ENCODE data around the gene RNF135.

Gene RNF135

DNA sequence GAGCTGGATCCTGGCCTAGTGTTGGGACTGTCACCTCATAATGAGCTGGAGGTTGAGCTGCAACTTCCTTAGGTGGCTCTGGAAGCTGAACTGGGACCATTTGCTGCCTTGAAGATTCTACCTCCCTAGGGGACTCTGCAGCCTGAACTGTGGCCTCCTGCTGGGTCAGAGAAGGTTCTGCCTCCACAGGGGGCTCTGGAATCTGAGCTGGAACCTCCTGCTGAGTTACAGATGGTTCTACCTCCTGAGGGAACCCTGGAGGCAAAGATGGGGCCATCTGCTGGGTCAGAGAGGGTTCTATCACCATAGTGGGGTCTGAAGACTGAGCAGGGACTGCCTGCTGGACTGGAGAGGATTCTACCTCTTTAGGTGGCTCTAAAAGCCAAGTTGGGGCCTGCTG is 77.3 kb downstream of the RNF135 start:
- DNase-seq (ENCODE audit: insufficient read length, low spot score): no peak
- TF ChIP-seq, protein P1, sequence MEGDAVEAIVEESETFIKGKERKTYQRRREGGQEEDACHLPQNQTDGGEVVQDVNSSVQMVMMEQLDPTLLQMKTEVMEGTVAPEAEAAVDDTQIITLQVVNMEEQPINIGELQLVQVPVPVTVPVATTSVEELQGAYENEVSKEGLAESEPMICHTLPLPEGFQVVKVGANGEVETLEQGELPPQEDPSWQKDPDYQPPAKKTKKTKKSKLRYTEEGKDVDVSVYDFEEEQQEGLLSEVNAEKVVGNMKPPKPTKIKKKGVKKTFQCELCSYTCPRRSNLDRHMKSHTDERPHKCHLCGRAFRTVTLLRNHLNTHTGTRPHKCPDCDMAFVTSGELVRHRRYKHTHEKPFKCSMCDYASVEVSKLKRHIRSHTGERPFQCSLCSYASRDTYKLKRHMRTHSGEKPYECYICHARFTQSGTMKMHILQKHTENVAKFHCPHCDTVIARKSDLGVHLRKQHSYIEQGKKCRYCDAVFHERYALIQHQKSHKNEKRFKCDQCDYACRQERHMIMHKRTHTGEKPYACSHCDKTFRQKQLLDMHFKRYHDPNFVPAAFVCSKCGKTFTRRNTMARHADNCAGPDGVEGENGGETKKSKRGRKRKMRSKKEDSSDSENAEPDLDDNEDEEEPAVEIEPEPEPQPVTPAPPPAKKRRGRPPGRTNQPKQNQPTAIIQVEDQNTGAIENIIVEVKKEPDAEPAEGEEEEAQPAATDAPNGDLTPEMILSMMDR (IDR thresholded peaks at IDR 0.05; ENCODE audit: insufficient read depth, missing control alignments): no peak
- FAIRE-seq: no peak

DNA sequence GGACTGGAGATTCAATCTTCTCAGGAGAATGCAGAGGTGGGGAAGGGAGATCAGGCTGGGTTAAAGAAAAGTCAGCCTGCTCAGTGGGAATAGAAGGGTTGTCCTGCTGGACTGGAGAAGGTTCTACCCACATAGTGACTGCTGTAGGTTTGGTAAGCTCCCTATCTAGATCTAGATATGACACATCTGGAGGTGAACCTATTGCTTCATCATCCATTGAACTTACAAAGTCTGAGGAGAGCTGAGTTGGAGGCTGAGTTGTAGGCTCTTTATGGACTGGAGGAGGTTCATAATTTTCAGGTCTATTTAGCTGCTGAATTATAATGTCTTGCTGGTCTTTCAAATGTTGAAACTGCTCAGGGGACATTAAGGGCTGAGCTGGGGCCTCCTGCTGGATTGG is 77.9 kb downstream of the RNF135 start:
- no peak for DNase-seq (ENCODE audit: insufficient read length, low spot score)
- no peak for FAIRE-seq
- TF ChIP-seq, protein P1 (IDR thresholded peaks at IDR 0.05; ENCODE audit: insufficient read depth, missing control alignments): no peak

Data from D721Med (cell line).